Esophagus muscularis mucosa (tissue), 4 donors: ENCODE measurements around the gene CERS2.

Experiments used
- EP300 ChIP-seq: sonication (generic); formaldehyde crosslinking; IDR thresholded peaks from one replicate; pipeline ENCODE4 v1.6.1; 2017; ENCODE audit warnings: antibody characterized with exemption
- POLR2A ChIP-seq: fragments of 450-650 bp; IDR thresholded peaks from one replicate; pipeline ENCODE4 v1.6.1; 2017; ENCODE audit warnings: antibody characterized with exemption, moderate library complexity, mild to moderate bottlenecking, low read depth
- POLR2AphosphoS5 ChIP-seq, 2 donors: sonication (generic); formaldehyde crosslinking; IDR thresholded peaks; one replicate each; pipeline ENCODE4 v1.6.1; 2017; ENCODE audit warnings: antibody characterized with exemption in 2 of 2
- TF ChIP-seq, protein P1 (sequence below), 3 experiments: fragments of 200-600 bp in 2 of 3; fragments of 450-650 bp in 1 of 3; sonication (generic) in 2 of 3; IDR thresholded peaks; one replicate each; pipeline ENCODE4 v1.5.1; 2017 to 2019; ENCODE audit warnings: antibody characterized with exemption in 3 of 3, mild to moderate bottlenecking in 2 of 3, moderate library complexity in 1 of 3

DNA sequence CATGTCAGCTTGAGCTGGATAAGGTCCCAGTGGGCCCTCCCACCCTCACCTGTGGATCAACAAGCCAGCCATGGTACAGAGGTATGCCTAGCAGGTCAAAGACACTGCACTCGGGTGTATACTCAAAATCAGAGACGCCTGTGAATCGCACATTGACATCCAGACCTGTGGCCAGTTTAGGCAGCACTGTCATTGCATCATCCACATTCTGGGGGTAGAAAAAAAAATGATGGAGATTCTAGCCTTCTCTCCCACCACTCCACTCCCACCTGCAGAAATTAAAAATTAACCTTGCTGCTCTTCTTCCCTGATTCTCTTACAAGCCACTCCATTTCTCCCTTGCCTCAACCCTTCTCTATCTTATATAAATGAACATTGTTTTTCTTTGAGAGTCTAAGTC lies 25.8 kb upstream of the CERS2 start:
- TF ChIP-seq, protein P1, sequence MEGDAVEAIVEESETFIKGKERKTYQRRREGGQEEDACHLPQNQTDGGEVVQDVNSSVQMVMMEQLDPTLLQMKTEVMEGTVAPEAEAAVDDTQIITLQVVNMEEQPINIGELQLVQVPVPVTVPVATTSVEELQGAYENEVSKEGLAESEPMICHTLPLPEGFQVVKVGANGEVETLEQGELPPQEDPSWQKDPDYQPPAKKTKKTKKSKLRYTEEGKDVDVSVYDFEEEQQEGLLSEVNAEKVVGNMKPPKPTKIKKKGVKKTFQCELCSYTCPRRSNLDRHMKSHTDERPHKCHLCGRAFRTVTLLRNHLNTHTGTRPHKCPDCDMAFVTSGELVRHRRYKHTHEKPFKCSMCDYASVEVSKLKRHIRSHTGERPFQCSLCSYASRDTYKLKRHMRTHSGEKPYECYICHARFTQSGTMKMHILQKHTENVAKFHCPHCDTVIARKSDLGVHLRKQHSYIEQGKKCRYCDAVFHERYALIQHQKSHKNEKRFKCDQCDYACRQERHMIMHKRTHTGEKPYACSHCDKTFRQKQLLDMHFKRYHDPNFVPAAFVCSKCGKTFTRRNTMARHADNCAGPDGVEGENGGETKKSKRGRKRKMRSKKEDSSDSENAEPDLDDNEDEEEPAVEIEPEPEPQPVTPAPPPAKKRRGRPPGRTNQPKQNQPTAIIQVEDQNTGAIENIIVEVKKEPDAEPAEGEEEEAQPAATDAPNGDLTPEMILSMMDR (IDR thresholded peaks at IDR 0.05) = no peak
- TF ChIP-seq POLR2A (no peak), EP300 (no peak), POLR2AphosphoS5 (IDR thresholded peaks at IDR 0.05) (no peak)
